Panc1 (cell line): Measurements from ENCODE around the gene CCDC40. TPM values are rescaled to one million over a fixed set of nuclear protein-coding genes. Genes with fewer than 3 reads are reported as not detected.

ENCODE experiments used
- ATAC-seq: fragments of 200-7000 bp; cut with Tn5 transposase; 2 replicates; pipeline ENCODE4 v1.9.1; 2020; ENCODE audit warnings: mild to moderate bottlenecking, moderate library complexity
- BruUV-seq: library from RNA; stranded (reverse); fragments of 400-500 nt; replicated peaks from 2 replicates; lab custom pipeline; 2021; lab: Mats Ljungman, UMichigan
- CTCF ChIA-PET: fragments of 300-600 bp; sonication (Branson Sonifier 250); formaldehyde crosslinking; loops from one replicate; lab custom pipeline; 2022; ENCODE audit warnings: antibody characterized with exemption; lab: Charles Lee
- POLR2A ChIA-PET: fragments of 300-600 bp; sonication (Branson Sonifier 250); formaldehyde crosslinking; loops from one replicate; lab custom pipeline; 2022; ENCODE audit warnings: antibody characterized with exemption; lab: Charles Lee
- DNase-seq: peaks from one replicate; pipeline ENCODE4 v3.0.0-alpha.2; 2010; ENCODE audit warnings: low read depth, low spot score
- H3K27ac ChIP-seq: 2 replicates; pipeline ENCODE4 v1.5.1; 2011; ENCODE audit warnings: mild to moderate bottlenecking, low read length, inconsistent platforms
- H3K27me3 ChIP-seq: fragments of 200-500 bp; sonication (Bioruptor generic); 2 replicates; pipeline ENCODE4 v1.6.0; 2014; ENCODE audit warnings: low read length, inconsistent platforms; ENCODE audit not compliant: control insufficient read depth, insufficient read depth
- H3K36me3 ChIP-seq: fragments of 200-500 bp; sonication (Bioruptor generic); 2 replicates; pipeline ENCODE4 v1.5.1; 2014; ENCODE audit warnings: inconsistent platforms, mild to moderate bottlenecking, low read length, moderate library complexity; ENCODE audit not compliant: control insufficient read depth, insufficient read depth
- H3K4me1 ChIP-seq: 2 replicates; pipeline ENCODE4 v1.5.1; 2011; ENCODE audit warnings: inconsistent platforms, mild to moderate bottlenecking, low read length, moderate library complexity; ENCODE audit not compliant: control insufficient read depth, insufficient read depth
- H3K4me3 ChIP-seq, 2 experiments: 2 replicates each; pipeline ENCODE4 v1.5.1; 2011 to 2012; ENCODE audit warnings: low read depth in 2 of 2, low read length in 2 of 2, mild to moderate bottlenecking in 2 of 2, inconsistent platforms in 1 of 2, moderate library complexity in 1 of 2
- H3K9me3 ChIP-seq: fragments of 200-500 bp; sonication (Bioruptor generic); 2 replicates; pipeline ENCODE4 v1.5.1; 2014; ENCODE audit warnings: low read depth, mild to moderate bottlenecking, inconsistent platforms, low read length, moderate library complexity; ENCODE audit not compliant: control insufficient read depth, insufficient read depth
- POLR2AphosphoS5 ChIP-seq: IDR thresholded peaks from 2 replicates; pipeline ENCODE4 v1.6.1; 2012; ENCODE audit warnings: mild to moderate bottlenecking, low read depth, low read length, moderate library complexity
- SIN3A ChIP-seq: IDR thresholded peaks from 2 replicates; pipeline ENCODE4 v1.6.1; 2012; ENCODE audit warnings: low read depth, mild to moderate bottlenecking, low read length, moderate library complexity, borderline replicate concordance; ENCODE audit not compliant: insufficient read depth
- TCF7L2 ChIP-seq: IDR thresholded peaks from 2 replicates; pipeline ENCODE4 v1.6.1; 2011; ENCODE audit warnings: mild to moderate bottlenecking, low read depth, low read length, inconsistent platforms
- in situ Hi-C: cut with HindIII; loops from 2 replicates; pipeline ENCODE4 v1.10.0; 2016; ENCODE audit warnings: low sequenced_read_pairs, low pct_unique_long_range_greater_than_20kb
- intact Hi-C: fragments of 100-400 bp; cut with micrococcal nuclease; formaldehyde crosslinking; loops from one replicate; pipeline ENCODE4 v1.10.0; 2022; ENCODE audit not compliant: unreplicated experiment
- total RNA-seq: library from RNA; stranded (reverse); gene quantifications from one replicate; pipeline ENCODE4 v1.2.1, GENCODE V29; 2021; ENCODE audit not compliant: unreplicated experiment
- TF ChIP-seq, protein P1 (sequence below): fragments of 450-650 bp; IDR thresholded peaks from 2 replicates; pipeline ENCODE4 v1.5.1; 2017; ENCODE audit warnings: mild to moderate bottlenecking
- TF ChIP-seq, protein P2 (sequence below), 2 experiments: IDR thresholded peaks; 2 replicates each; pipeline ENCODE4 v1.6.1; 2011 to 2012; ENCODE audit warnings: low read depth in 2 of 2, control low read depth in 1 of 2, low read length in 1 of 2, mild to moderate bottlenecking in 1 of 2, moderate library complexity in 1 of 2; ENCODE audit not compliant: insufficient read depth in 1 of 2

The CCDC40 gene
- total RNA-seq, 1 experiment from 2014 or later: 18.0 TPM

DNA sequence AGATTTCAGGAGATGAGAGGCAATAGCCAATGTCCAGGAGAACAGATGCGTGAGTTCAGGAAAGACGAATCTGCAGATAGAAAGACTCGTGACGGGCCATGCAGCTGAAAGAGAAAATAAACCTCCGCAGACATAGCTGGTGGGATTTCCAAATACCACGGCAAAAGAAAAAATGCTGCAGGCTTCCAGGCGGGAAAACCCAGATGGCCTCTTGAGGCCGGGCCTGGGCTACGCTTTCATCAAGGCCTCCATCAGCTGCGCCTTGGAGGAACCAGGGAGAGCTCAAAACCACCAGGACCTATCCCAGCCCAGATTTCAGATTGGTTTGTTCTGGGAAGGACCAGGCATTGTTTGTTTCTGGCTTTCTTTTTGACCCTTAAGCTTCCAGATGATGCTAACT, 16.7 kb downstream of the CCDC40 start:
- no peaks in the 10 kb centered on the region for H3K27me3 ChIP-seq
- peak overlapping the region; percentile 6; the same call in 1 of the 2 replicates for H3K27ac ChIP-seq
- TSS peak; percentile 51 for BruUV-seq
- DNase-seq: no peak
- no peaks in the 10 kb centered on the region for H3K9me3 ChIP-seq
- no peak for ATAC-seq
- CTCF ChIA-PET: no interaction called here
- no peaks in the 10 kb centered on the region for H3K36me3 ChIP-seq
- POLR2A ChIA-PET: no interaction called here
- intact Hi-C loops: no loop called here
- no peak overlapping the region for H3K4me3 ChIP-seq
- peaks cover 16% of the 10 kb centered on the region for H3K4me1 ChIP-seq
- in situ Hi-C loops: no loop called here
- no peak for TF ChIP-seq SIN3A
- no peak for TF ChIP-seq POLR2AphosphoS5
- TF ChIP-seq, protein P1, sequence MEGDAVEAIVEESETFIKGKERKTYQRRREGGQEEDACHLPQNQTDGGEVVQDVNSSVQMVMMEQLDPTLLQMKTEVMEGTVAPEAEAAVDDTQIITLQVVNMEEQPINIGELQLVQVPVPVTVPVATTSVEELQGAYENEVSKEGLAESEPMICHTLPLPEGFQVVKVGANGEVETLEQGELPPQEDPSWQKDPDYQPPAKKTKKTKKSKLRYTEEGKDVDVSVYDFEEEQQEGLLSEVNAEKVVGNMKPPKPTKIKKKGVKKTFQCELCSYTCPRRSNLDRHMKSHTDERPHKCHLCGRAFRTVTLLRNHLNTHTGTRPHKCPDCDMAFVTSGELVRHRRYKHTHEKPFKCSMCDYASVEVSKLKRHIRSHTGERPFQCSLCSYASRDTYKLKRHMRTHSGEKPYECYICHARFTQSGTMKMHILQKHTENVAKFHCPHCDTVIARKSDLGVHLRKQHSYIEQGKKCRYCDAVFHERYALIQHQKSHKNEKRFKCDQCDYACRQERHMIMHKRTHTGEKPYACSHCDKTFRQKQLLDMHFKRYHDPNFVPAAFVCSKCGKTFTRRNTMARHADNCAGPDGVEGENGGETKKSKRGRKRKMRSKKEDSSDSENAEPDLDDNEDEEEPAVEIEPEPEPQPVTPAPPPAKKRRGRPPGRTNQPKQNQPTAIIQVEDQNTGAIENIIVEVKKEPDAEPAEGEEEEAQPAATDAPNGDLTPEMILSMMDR: no peak
- TF ChIP-seq, protein P2, sequence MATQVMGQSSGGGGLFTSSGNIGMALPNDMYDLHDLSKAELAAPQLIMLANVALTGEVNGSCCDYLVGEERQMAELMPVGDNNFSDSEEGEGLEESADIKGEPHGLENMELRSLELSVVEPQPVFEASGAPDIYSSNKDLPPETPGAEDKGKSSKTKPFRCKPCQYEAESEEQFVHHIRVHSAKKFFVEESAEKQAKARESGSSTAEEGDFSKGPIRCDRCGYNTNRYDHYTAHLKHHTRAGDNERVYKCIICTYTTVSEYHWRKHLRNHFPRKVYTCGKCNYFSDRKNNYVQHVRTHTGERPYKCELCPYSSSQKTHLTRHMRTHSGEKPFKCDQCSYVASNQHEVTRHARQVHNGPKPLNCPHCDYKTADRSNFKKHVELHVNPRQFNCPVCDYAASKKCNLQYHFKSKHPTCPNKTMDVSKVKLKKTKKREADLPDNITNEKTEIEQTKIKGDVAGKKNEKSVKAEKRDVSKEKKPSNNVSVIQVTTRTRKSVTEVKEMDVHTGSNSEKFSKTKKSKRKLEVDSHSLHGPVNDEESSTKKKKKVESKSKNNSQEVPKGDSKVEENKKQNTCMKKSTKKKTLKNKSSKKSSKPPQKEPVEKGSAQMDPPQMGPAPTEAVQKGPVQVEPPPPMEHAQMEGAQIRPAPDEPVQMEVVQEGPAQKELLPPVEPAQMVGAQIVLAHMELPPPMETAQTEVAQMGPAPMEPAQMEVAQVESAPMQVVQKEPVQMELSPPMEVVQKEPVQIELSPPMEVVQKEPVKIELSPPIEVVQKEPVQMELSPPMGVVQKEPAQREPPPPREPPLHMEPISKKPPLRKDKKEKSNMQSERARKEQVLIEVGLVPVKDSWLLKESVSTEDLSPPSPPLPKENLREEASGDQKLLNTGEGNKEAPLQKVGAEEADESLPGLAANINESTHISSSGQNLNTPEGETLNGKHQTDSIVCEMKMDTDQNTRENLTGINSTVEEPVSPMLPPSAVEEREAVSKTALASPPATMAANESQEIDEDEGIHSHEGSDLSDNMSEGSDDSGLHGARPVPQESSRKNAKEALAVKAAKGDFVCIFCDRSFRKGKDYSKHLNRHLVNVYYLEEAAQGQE (IDR thresholded peaks at IDR 0.05; ENCODE audit: insufficient read depth in 1 of 2, low read depth in 2 of 2, low read length in 1 of 2): no peak
- TF ChIP-seq TCF7L2: no peak

DNA sequence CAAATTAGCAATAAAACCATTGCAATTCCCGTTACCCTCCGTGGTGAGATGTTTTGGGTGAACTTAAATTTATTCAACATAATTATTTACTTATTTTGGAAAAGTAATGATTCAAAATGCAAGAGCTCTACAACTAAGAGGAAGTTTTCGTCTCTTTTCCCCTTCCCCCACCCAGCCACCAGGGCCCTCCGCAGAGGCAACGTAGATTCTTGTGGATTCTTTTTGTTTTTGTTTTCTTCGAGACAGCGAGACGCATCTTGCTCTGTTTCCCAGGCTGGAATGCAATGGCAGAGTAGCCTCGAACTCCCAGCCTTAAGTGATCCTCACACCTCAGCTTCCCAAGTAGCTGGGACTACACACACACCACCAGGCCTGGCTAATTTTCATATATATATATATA, 19.2 kb downstream of the CCDC40 start:
- ATAC-seq (no peak), DNase-seq (no peak)
- H3K9me3 ChIP-seq: no peaks in the 10 kb centered on the region
- no TSS peak for BruUV-seq
- intact Hi-C loops (no loop called here), in situ Hi-C loops (no loop called here)
- POLR2A ChIA-PET: no interaction called here
- TF ChIP-seq, protein P1: no peak
- TF ChIP-seq, protein P2 (IDR thresholded peaks at IDR 0.05; ENCODE audit: insufficient read depth in 1 of 2, low read depth in 2 of 2, low read length in 1 of 2): no peak
- TF ChIP-seq POLR2AphosphoS5 (no peak), TCF7L2 (no peak), SIN3A (no peak)
- H3K4me3 ChIP-seq: no peak overlapping the region
- CTCF ChIA-PET: interaction anchor here (1.0 kb wide), 1 partner anchor 49 kb away, joined by 3 read pairs; no protein-coding TSS in a partner anchor
- no peak overlapping the region for H3K27ac ChIP-seq
- peaks cover 16% of the 10 kb centered on the region for H3K4me1 ChIP-seq
- H3K36me3 ChIP-seq: no peaks in the 10 kb centered on the region
- H3K27me3 ChIP-seq: no peaks in the 10 kb centered on the region
